GM19438 (cell line): ENCODE results near the gene NNMT.

Source experiments
- ATAC-seq: cut with Tn5 transposase; IDR thresholded peaks from one replicate; pipeline ENCODE4 v1.9.1; 2021; ENCODE audit warnings: low read depth; ENCODE audit not compliant: unreplicated experiment

NNMT gene

GRCh38 chr11:114343020-114343419, 46.8 kb downstream of the NNMT start:
- ATAC-seq, result no peak

- ATAC-seq, result no peak
Observed at GRCh38 chr11:114343493-114343892, 47.3 kb downstream of the NNMT start.

- no peak for ATAC-seq
Observed at GRCh38 chr11:114344494-114344893, 48.3 kb downstream of the NNMT start.

GRCh38 chr11:114345575-114346222, 49.5 kb downstream of the NNMT start:
- no peak for ATAC-seq

DNA sequence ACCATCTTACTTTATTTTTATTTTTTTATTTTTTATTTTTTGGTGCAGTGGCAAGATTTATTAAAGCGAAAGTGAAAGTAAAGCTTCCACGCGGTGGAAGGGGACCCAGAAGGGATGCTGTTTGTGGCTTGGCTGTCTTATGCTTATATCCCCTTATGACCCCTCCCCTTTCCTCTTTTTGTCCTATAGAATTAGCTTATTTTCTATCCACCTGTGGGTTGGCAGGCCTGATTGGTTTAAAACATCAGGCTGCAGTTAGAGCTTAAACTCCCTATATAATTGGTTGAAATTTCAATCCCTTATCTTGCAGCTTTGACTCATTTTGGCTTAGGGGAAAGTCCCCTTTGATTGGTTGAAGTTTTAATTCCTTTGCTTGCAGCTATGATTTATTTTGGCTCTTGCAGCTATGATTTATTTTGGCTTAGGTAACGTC, 50.5 kb downstream of the NNMT start:
- no peak for ATAC-seq

DNA sequence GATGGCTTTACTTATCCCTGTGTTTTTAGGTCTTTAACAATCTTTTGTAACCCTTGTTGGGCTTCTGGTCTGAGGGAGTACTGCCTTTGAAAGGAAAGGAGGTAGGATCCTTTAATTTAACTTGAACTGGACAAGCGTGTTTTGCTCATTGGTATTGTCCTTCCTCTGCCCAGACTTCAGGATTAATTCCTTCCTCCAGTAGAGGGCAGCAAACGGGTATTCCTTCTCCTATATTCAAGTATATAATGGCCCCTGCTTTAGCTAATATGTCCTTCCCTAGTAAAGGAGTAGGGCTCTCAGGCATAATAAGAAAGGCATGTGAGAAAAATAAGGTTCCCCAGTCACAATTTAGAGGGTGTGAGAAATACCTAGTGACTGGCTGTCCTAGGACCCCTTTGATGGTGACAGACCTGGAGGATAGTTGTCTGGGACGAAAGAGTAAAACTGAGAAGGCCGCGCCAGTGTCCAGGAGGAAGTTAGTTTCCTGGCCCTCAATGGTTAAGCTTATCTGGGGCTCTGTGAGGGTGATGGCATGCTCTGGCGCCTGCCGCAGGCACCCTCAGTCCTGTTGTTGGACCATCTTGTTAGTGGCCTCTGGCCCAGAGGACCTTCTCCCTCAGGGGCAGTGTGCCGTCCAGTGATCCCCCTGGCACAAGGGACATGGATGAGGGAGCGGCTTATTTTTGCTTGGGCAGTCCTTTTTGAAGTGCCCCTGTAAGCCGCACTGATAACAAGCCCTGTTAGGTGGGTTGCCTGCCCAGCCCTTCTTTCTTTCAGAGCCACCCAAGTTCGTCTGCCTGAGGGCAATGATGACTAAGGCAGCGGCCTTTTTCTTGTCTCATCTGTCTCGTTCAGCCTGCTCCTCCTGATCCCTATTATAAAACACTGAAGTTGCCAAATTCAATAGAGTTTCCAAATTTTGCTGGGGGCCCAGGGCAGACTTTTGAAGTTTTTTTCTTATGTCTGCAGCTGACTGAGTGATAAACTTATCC, 52.3 kb downstream of the NNMT start:
- ATAC-seq, result no peak

- no peak for ATAC-seq
Observed at GRCh38 chr11:114350022-114350421, 53.8 kb downstream of the NNMT start.

- ATAC-seq, result no peak
Observed at GRCh38 chr11:114353443-114353842, 57.2 kb downstream of the NNMT start.

GRCh38 chr11:114354076-114354475, 57.9 kb downstream of the NNMT start:
- ATAC-seq, result no peak

DNA sequence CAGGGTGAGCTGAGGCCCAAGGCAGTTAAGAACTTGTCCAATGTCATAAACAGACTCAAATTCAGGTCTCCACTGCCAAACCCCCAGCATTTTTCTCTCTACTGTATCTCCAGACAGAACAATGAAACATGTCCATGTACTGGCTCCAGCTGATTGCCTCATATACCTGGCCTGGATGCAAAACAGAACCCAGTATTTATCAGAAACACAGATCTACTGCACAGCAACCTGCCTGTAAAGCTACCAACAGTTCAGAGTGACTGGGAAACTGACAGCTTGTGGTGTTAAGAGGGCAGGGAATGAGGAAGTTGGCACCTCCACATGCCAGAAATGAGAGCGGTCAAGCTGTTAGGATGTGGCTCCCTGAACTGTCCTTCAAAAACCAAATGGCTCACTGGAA, 62.5 kb downstream of the NNMT start:
- no peak for ATAC-seq

- no peak for ATAC-seq
Observed at GRCh38 chr11:114359342-114359741, 63.1 kb downstream of the NNMT start.

DNA sequence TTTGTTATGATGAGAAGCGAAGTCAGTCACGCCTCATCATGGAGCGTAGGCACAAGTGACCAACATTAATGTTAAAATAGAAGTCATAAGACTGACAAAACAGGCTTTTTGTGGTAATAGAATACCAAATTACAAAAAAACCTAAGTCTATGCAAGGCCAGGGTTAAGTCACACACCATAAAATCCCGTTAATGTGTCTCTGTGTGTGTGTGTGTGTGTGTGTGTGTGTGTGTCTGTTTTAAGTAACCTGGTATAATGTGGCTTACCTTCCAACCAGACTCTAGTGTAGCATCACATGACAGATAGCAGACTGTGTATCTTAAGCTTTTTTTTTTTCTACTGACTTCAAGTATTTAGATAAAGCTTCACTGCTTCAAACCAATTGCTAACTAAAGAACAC, 66.1 kb downstream of the NNMT start:
- no peak for ATAC-seq

- ATAC-seq, result no peak
Observed at GRCh38 chr11:114362958-114363357, 66.8 kb downstream of the NNMT start.
